Esophagus squamous epithelium (tissue), 4 donors: ENCODE results near the gene C16orf86.

Experiments
- CTCF ChIP-seq, 6 experiments: fragments of 450-650 bp in 4 of 6; fragments of 200-600 bp in 2 of 6; sonication (generic) in 2 of 6; IDR thresholded peaks; one replicate each; pipeline ENCODE4 v1.5.1; 2016 to 2019; ENCODE audit warnings: antibody characterized with exemption in 6 of 6, mild to moderate bottlenecking in 4 of 6, moderate library complexity in 4 of 6
- POLR2A ChIP-seq, 4 donors: fragments of 450-650 bp; IDR thresholded peaks; one replicate each; pipeline ENCODE4 v1.6.1; 2017; ENCODE audit warnings: antibody characterized with exemption in 4 of 4, mild to moderate bottlenecking in 4 of 4, moderate library complexity in 3 of 4

GRCh38 chr16:67675999-67676398 is 9.4 kb downstream of the C16orf86 start:
- no peak for TF ChIP-seq CTCF (IDR thresholded peaks at IDR 0.05)
- TF ChIP-seq POLR2A (IDR thresholded peaks at IDR 0.05), result no peak
